Mesenchymal stem cell (in vitro differentiated cells and primary cell): Measurements from ENCODE around the gene LCLAT1.

Experiments used
- DNase-seq: peaks from one replicate; pipeline ENCODE4 v3.0.0-alpha.2; 2013
- H2AFZ ChIP-seq: one replicate; pipeline ENCODE4 v1.6.1; 2013; ENCODE audit warnings: low read depth, mild to moderate bottlenecking, control low read depth, inconsistent platforms, low read length, moderate library complexity
- H2AK5ac ChIP-seq: 2 replicates; pipeline ENCODE4 v1.6.1; 2013; ENCODE audit warnings: low read length, moderate library complexity, mild to moderate bottlenecking, inconsistent platforms; ENCODE audit not compliant: severe bottlenecking
- H2BK120ac ChIP-seq: one replicate; pipeline ENCODE4 v1.6.1; 2013; ENCODE audit warnings: low read depth, mild to moderate bottlenecking, inconsistent platforms, low read length, moderate library complexity
- H2BK12ac ChIP-seq, 2 experiments: one replicate each; pipeline ENCODE4 v1.6.1; 2013; ENCODE audit warnings: inconsistent platforms in 2 of 2, low read length in 2 of 2, mild to moderate bottlenecking in 2 of 2, moderate library complexity in 2 of 2, control low read depth in 1 of 2
- H2BK15ac ChIP-seq: one replicate; pipeline ENCODE4 v1.6.1; 2013; ENCODE audit warnings: mild to moderate bottlenecking, low read depth, inconsistent platforms; ENCODE audit not compliant: poor library complexity, severe bottlenecking
- H2BK5ac ChIP-seq: 2 replicates; pipeline ENCODE4 v1.6.1; 2013; ENCODE audit warnings: low read depth, mild to moderate bottlenecking, low read length, control low read depth, inconsistent platforms; ENCODE audit not compliant: poor library complexity, severe bottlenecking
- H3K14ac ChIP-seq, 2 experiments: one replicate each; pipeline ENCODE4 v1.6.1; 2013; ENCODE audit warnings: inconsistent platforms in 2 of 2, low read length in 2 of 2, control low read depth in 1 of 2, mild to moderate bottlenecking in 1 of 2, moderate library complexity in 1 of 2
- H3K18ac ChIP-seq, 2 experiments: one replicate each; pipeline ENCODE4 v1.6.1; 2013; ENCODE audit warnings: inconsistent platforms in 2 of 2, low read length in 2 of 2, control low read depth in 1 of 2, low read depth in 1 of 2, mild to moderate bottlenecking in 1 of 2
- H3K23ac ChIP-seq, 2 experiments: one replicate each; pipeline ENCODE4 v1.6.1; 2013; ENCODE audit warnings: inconsistent platforms in 2 of 2, low read length in 2 of 2, mild to moderate bottlenecking in 2 of 2, moderate library complexity in 2 of 2, control low read depth in 1 of 2
- H3K27ac ChIP-seq: 2 replicates; pipeline ENCODE4 v1.5.1; 2013; ENCODE audit warnings: mild to moderate bottlenecking, moderate library complexity, low read length, control low read depth, inconsistent platforms; ENCODE audit not compliant: poor library complexity, severe bottlenecking
- H3K27me3 ChIP-seq, 2 experiments: 2 replicates each; pipeline versions ENCODE4 v1.6.1 to v1.7.0; 2013; ENCODE audit warnings: low read length in 2 of 2, mild to moderate bottlenecking in 2 of 2, moderate library complexity in 2 of 2, control low read depth in 1 of 2, inconsistent platforms in 1 of 2; ENCODE audit not compliant: control insufficient read depth in 1 of 2, insufficient read depth in 1 of 2
- H3K36me3 ChIP-seq, 2 experiments: 2 replicates each; pipeline versions ENCODE4 v1.6.1 to v1.7.0; 2013; ENCODE audit warnings: low read length in 2 of 2, control low read depth in 1 of 2, inconsistent platforms in 1 of 2, low read depth in 1 of 2, mild to moderate bottlenecking in 1 of 2; ENCODE audit not compliant: insufficient read depth in 2 of 2, control insufficient read depth in 1 of 2
- H3K4ac ChIP-seq, 2 experiments: one replicate each; pipeline ENCODE4 v1.6.1; 2013; ENCODE audit warnings: inconsistent platforms in 2 of 2, low read length in 2 of 2, mild to moderate bottlenecking in 2 of 2, moderate library complexity in 2 of 2, control low read depth in 1 of 2, low read depth in 1 of 2
- H3K4me1 ChIP-seq: 2 replicates; pipeline ENCODE4 v1.6.1; 2013; ENCODE audit warnings: low read depth, low read length, control low read depth; ENCODE audit not compliant: control insufficient read depth, insufficient read depth
- H3K4me2 ChIP-seq: 2 replicates; pipeline ENCODE4 v1.6.1; 2013; ENCODE audit warnings: low read length, mild to moderate bottlenecking, inconsistent platforms; ENCODE audit not compliant: poor library complexity, severe bottlenecking
- H3K4me3 ChIP-seq, 2 experiments: 2 replicates each; pipeline versions ENCODE4 v1.5.1 to v1.7.0; 2013; ENCODE audit warnings: low read length in 2 of 2, mild to moderate bottlenecking in 2 of 2, control low read depth in 1 of 2, low read depth in 1 of 2; ENCODE audit not compliant: insufficient read depth in 1 of 2
- H3K79me1 ChIP-seq: replicated peaks from 2 replicates; pipeline ENCODE4 v1.6.1; 2013; ENCODE audit warnings: mild to moderate bottlenecking, control low read depth, low read length, inconsistent platforms; ENCODE audit not compliant: poor library complexity, severe bottlenecking
- H3K9ac ChIP-seq: 2 replicates; pipeline ENCODE4 v1.7.0; 2013; ENCODE audit warnings: mild to moderate bottlenecking, low read length, moderate library complexity
- H3K9me3 ChIP-seq: 2 replicates; pipeline ENCODE4 v1.7.0; 2013; ENCODE audit warnings: mild to moderate bottlenecking, low read length; ENCODE audit not compliant: control insufficient read depth
- H4K8ac ChIP-seq: one replicate; pipeline ENCODE4 v1.6.1; 2013; ENCODE audit warnings: inconsistent platforms, mild to moderate bottlenecking, low read length, moderate library complexity
- H4K91ac ChIP-seq: one replicate; pipeline ENCODE4 v1.6.1; 2013; ENCODE audit warnings: mild to moderate bottlenecking, low read length, inconsistent platforms
- WGBS: methylation state at CpG from one replicate; pipeline ENCODE4 v1.1.7; 2013; ENCODE audit warnings: mixed read lengths; 5-methylcytosine and 5-hydroxymethylcytosine counted together

Gene LCLAT1

GRCh38 chr2:30605197-30605596 lies 158.2 kb downstream of the LCLAT1 start:
- Histone ChIP-seq H3K9me3 (no peaks in the 10 kb centered on the region), H2AK5ac (no peak overlapping the region), H2BK120ac (no peak overlapping the region), H2AFZ (no peak overlapping the region), H3K4me1 (no peaks in the 10 kb centered on the region), H3K79me1 (no peaks in the 10 kb centered on the region), H3K27me3 (no peaks in the 10 kb centered on the region), H4K91ac (no peak overlapping the region), H3K9ac (no peak overlapping the region), H2BK5ac (no peak overlapping the region), H3K4me3 (no peak overlapping the region), H3K4ac (no peak overlapping the region), H3K27ac (no peak overlapping the region), H3K23ac (no peak overlapping the region), H3K18ac (no peak overlapping the region), H3K36me3 (no peaks in the 10 kb centered on the region), H2BK15ac (no peak overlapping the region), H3K14ac (no peak overlapping the region), H2BK12ac (no peak overlapping the region), H4K8ac (no peak overlapping the region), H3K4me2 (no peak overlapping the region)
- no peak for DNase-seq
- WGBS: 74% methylated on average over 2 of the region's 3 CpGs

- Histone ChIP-seq H3K27ac (no peak overlapping the region), H2AFZ (no peak overlapping the region), H3K9ac (no peak overlapping the region), H3K9me3 (no peaks in the 10 kb centered on the region), H3K4me1 (no peaks in the 10 kb centered on the region), H4K8ac (no peak overlapping the region), H2AK5ac (no peak overlapping the region), H3K4me3 (no peak overlapping the region), H3K36me3 (no peaks in the 10 kb centered on the region), H3K14ac (no peak overlapping the region), H2BK12ac (peak overlapping the region in 1 of 2 experiments; percentile 39), H2BK15ac (no peak overlapping the region), H3K4me2 (no peak overlapping the region), H2BK120ac (no peak overlapping the region), H3K18ac (no peak overlapping the region), H4K91ac (no peak overlapping the region), H3K27me3 (no peaks in the 10 kb centered on the region), H3K23ac (no peak overlapping the region), H2BK5ac (no peak overlapping the region), H3K4ac (no peak overlapping the region), H3K79me1 (no peaks in the 10 kb centered on the region)
- DNase-seq: no peak
- 80% methylated on average over 1 of the region's 1 CpG for WGBS
These were observed 161.6 kb downstream of the LCLAT1 start for GRCh38 chr2:30608643-30609042.

- no peak overlapping the region for H3K9ac ChIP-seq
- peak overlapping the region in 1 of 2 experiments; percentile 57 for H3K18ac ChIP-seq
- peaks cover 1% of the 10 kb centered on the region for H3K79me1 ChIP-seq
- no peak overlapping the region for H2BK15ac ChIP-seq
- H3K4me3 ChIP-seq: no peak overlapping the region
- H2AK5ac ChIP-seq: no peak overlapping the region
- no peaks in the 10 kb centered on the region for H3K4me1 ChIP-seq
- no peak overlapping the region for H2BK5ac ChIP-seq
- H3K23ac ChIP-seq: peak overlapping the region in 1 of 2 experiments; percentile 40
- no peak overlapping the region for H3K4me2 ChIP-seq
- H3K27ac ChIP-seq: no peak overlapping the region
- no peaks in the 10 kb centered on the region for H3K36me3 ChIP-seq
- peak; percentile 98 for DNase-seq
- no peaks in the 10 kb centered on the region for H3K9me3 ChIP-seq
- H2AFZ ChIP-seq: no peak overlapping the region
- H3K14ac ChIP-seq: no peak overlapping the region
- peak overlapping the region in 1 of 2 experiments; percentile 73 for H3K4ac ChIP-seq
- H4K8ac ChIP-seq: no peak overlapping the region
- no peak overlapping the region for H2BK120ac ChIP-seq
- no peaks in the 10 kb centered on the region for H3K27me3 ChIP-seq
- H4K91ac ChIP-seq: no peak overlapping the region
- WGBS: 25% methylated on average over 4 of the region's 4 CpGs
- H2BK12ac ChIP-seq: no peak overlapping the region
These were observed 164.5 kb downstream of the LCLAT1 start for GRCh38 chr2:30611583-30611982.

- no peak overlapping the region for H3K4ac ChIP-seq
- H2BK12ac ChIP-seq: no peak overlapping the region
- 30% methylated on average over 2 of the region's 2 CpGs for WGBS
- H3K23ac ChIP-seq: no peak overlapping the region
- no peak overlapping the region for H4K8ac ChIP-seq
- H3K79me1 ChIP-seq: peaks cover 1% of the 10 kb centered on the region
- no peak overlapping the region for H2BK5ac ChIP-seq
- H3K4me2 ChIP-seq: no peak overlapping the region
- no peak overlapping the region for H4K91ac ChIP-seq
- no peak overlapping the region for H2BK15ac ChIP-seq
- H3K9ac ChIP-seq: no peak overlapping the region
- H3K27ac ChIP-seq: no peak overlapping the region
- no peaks in the 10 kb centered on the region for H3K9me3 ChIP-seq
- no peak overlapping the region for H3K14ac ChIP-seq
- no peak overlapping the region for H2AK5ac ChIP-seq
- no peak overlapping the region for H3K4me3 ChIP-seq
- H2BK120ac ChIP-seq: no peak overlapping the region
- no peak overlapping the region for H3K18ac ChIP-seq
- no peaks in the 10 kb centered on the region for H3K36me3 ChIP-seq
- peak; percentile 81 for DNase-seq
- H3K27me3 ChIP-seq: no peaks in the 10 kb centered on the region
- no peak overlapping the region for H2AFZ ChIP-seq
- no peaks in the 10 kb centered on the region for H3K4me1 ChIP-seq
These were observed 165.3 kb downstream of the LCLAT1 start for GRCh38 chr2:30612371-30612770.
